HUES48 (cell line): ENCODE data around the gene MFSD6.

ENCODE experiments used
- H3K27ac ChIP-seq: one replicate; pipeline ENCODE4 v1.7.0; 2013; ENCODE audit warnings: low read depth, low read length, inconsistent platforms
- H3K27me3 ChIP-seq: 2 replicates; pipeline ENCODE4 v1.6.1; 2013; ENCODE audit warnings: mild to moderate bottlenecking, low read length; ENCODE audit not compliant: control insufficient read depth, insufficient read depth
- H3K36me3 ChIP-seq: 2 replicates; pipeline ENCODE4 v1.6.1; 2013; ENCODE audit warnings: low read length; ENCODE audit not compliant: control insufficient read depth, insufficient read depth
- H3K4me1 ChIP-seq: 2 replicates; pipeline ENCODE4 v1.6.1; 2013; ENCODE audit warnings: mild to moderate bottlenecking, low read length; ENCODE audit not compliant: control insufficient read depth, insufficient read depth
- H3K4me3 ChIP-seq: 2 replicates; pipeline ENCODE4 v1.5.1; 2013; ENCODE audit warnings: mild to moderate bottlenecking, low read depth, low read length
- H3K9ac ChIP-seq: 2 replicates; pipeline ENCODE4 v1.6.1; 2013; ENCODE audit warnings: mild to moderate bottlenecking, low read depth, low read length, moderate library complexity
- H3K9me3 ChIP-seq: 2 replicates; pipeline ENCODE4 v1.6.1; 2013; ENCODE audit warnings: low read length; ENCODE audit not compliant: control insufficient read depth, insufficient read depth

MFSD6 gene

GRCh38 chr2:190452433-190452832 lies 44.3 kb downstream of the MFSD6 start:
- Histone ChIP-seq H3K4me1 (no peaks in the 10 kb centered on the region), H3K4me3 (no peak overlapping the region), H3K27me3 (no peaks in the 10 kb centered on the region), H3K9me3 (no peaks in the 10 kb centered on the region), H3K36me3 (no peaks in the 10 kb centered on the region), H3K27ac (no peak overlapping the region), H3K9ac (no peak overlapping the region)

GRCh38 chr2:190454795-190455194 lies 46.6 kb downstream of the MFSD6 start:
- no peaks in the 10 kb centered on the region for H3K9me3 ChIP-seq
- H3K27ac ChIP-seq = no peak overlapping the region
- no peak overlapping the region for H3K9ac ChIP-seq
- no peak overlapping the region for H3K4me3 ChIP-seq
- H3K4me1 ChIP-seq = no peaks in the 10 kb centered on the region
- no peaks in the 10 kb centered on the region for H3K36me3 ChIP-seq
- no peaks in the 10 kb centered on the region for H3K27me3 ChIP-seq

GRCh38 chr2:190455358-190456095 lies 47.4 kb downstream of the MFSD6 start:
- Histone ChIP-seq H3K36me3 (no peaks in the 10 kb centered on the region), H3K27me3 (no peaks in the 10 kb centered on the region), H3K9ac (no peak overlapping the region), H3K9me3 (no peaks in the 10 kb centered on the region), H3K4me1 (no peaks in the 10 kb centered on the region), H3K27ac (no peak overlapping the region), H3K4me3 (no peak overlapping the region)

GRCh38 chr2:190456833-190457232 lies 48.7 kb downstream of the MFSD6 start:
- Histone ChIP-seq H3K4me3 (no peak overlapping the region), H3K9me3 (no peaks in the 10 kb centered on the region), H3K4me1 (no peaks in the 10 kb centered on the region), H3K27ac (no peak overlapping the region), H3K36me3 (no peaks in the 10 kb centered on the region), H3K27me3 (no peaks in the 10 kb centered on the region), H3K9ac (no peak overlapping the region)

- Histone ChIP-seq H3K4me3 (no peak overlapping the region), H3K9ac (no peak overlapping the region), H3K36me3 (no peaks in the 10 kb centered on the region), H3K4me1 (no peaks in the 10 kb centered on the region), H3K27ac (no peak overlapping the region), H3K9me3 (no peaks in the 10 kb centered on the region), H3K27me3 (no peaks in the 10 kb centered on the region)
These were observed 49.1 kb downstream of the MFSD6 start for GRCh38 chr2:190457256-190457655.

GRCh38 chr2:190458352-190459107 lies 50.4 kb downstream of the MFSD6 start:
- Histone ChIP-seq H3K4me3 (no peak overlapping the region), H3K27ac (no peak overlapping the region), H3K9me3 (no peaks in the 10 kb centered on the region), H3K27me3 (no peaks in the 10 kb centered on the region), H3K4me1 (no peaks in the 10 kb centered on the region), H3K36me3 (no peaks in the 10 kb centered on the region), H3K9ac (no peak overlapping the region)

- Histone ChIP-seq H3K9me3 (no peaks in the 10 kb centered on the region), H3K27me3 (no peaks in the 10 kb centered on the region), H3K27ac (no peak overlapping the region), H3K4me1 (no peaks in the 10 kb centered on the region), H3K36me3 (no peaks in the 10 kb centered on the region), H3K4me3 (no peak overlapping the region), H3K9ac (no peak overlapping the region)
These were observed 51.7 kb downstream of the MFSD6 start for GRCh38 chr2:190459881-190460280.

GRCh38 chr2:190460487-190460886 lies 52.3 kb downstream of the MFSD6 start:
- H3K9me3 ChIP-seq = no peaks in the 10 kb centered on the region
- no peak overlapping the region for H3K27ac ChIP-seq
- no peak overlapping the region for H3K4me3 ChIP-seq
- H3K36me3 ChIP-seq = no peaks in the 10 kb centered on the region
- no peaks in the 10 kb centered on the region for H3K4me1 ChIP-seq
- H3K27me3 ChIP-seq = no peaks in the 10 kb centered on the region
- H3K9ac ChIP-seq = no peak overlapping the region

GRCh38 chr2:190462181-190462580 lies 54.0 kb downstream of the MFSD6 start:
- no peak overlapping the region for H3K4me3 ChIP-seq
- no peak overlapping the region for H3K27ac ChIP-seq
- no peaks in the 10 kb centered on the region for H3K27me3 ChIP-seq

GRCh38 chr2:190462611-190463010 lies 54.5 kb downstream of the MFSD6 start:
- no peak overlapping the region for H3K9ac ChIP-seq
- peaks cover 1% of the 10 kb centered on the region; the same call in 1 of the 2 replicates for H3K4me1 ChIP-seq
- H3K36me3 ChIP-seq = no peaks in the 10 kb centered on the region
- no peaks in the 10 kb centered on the region for H3K9me3 ChIP-seq
- no peaks in the 10 kb centered on the region for H3K27me3 ChIP-seq
- no peak overlapping the region for H3K27ac ChIP-seq
- no peak overlapping the region for H3K4me3 ChIP-seq

More at GRCh38 chr2:190462181-190462580, 54.0 kb downstream of the MFSD6 start:
- Histone ChIP-seq H3K4me1 (no peaks in the 10 kb centered on the region), H3K9ac (no peak overlapping the region), H3K36me3 (no peaks in the 10 kb centered on the region), H3K9me3 (no peaks in the 10 kb centered on the region)

GRCh38 chr2:190465060-190465459 lies 56.9 kb downstream of the MFSD6 start:
- Histone ChIP-seq H3K9ac (no peak overlapping the region), H3K36me3 (no peaks in the 10 kb centered on the region), H3K27ac (no peak overlapping the region), H3K27me3 (no peaks in the 10 kb centered on the region), H3K9me3 (no peaks in the 10 kb centered on the region), H3K4me3 (no peak overlapping the region), H3K4me1 (peaks cover 6% of the 10 kb centered on the region; the same call in 1 of the 2 replicates)
